IMR-90 (cell line): ENCODE results near the gene FZD7. TPM values are rescaled to one million over a fixed set of nuclear protein-coding genes. Genes with fewer than 3 reads are reported as not detected.

ENCODE experiments used
- ATAC-seq: fragments of 200-7000 bp; cut with Tn5 transposase; 2 replicates; pipeline ENCODE4 v1.9.1; 2020; ENCODE audit warnings: low read depth, mild to moderate bottlenecking, moderate library complexity
- BruUV-seq: library from RNA; stranded (reverse); fragments of 400-500 nt; replicated peaks from 2 replicates; lab custom pipeline; 2021; lab: Mats Ljungman, UMichigan
- CTCF ChIA-PET: fragments of 300-600 bp; formaldehyde crosslinking; extraction: SDS; loops from one replicate; lab custom pipeline; 2021; ENCODE audit warnings: antibody characterized with exemption; lab: Yijun Ruan, JAX
- POLR2A ChIA-PET: fragments of 300-600 bp; sonication (Branson Sonifier 250); formaldehyde crosslinking; loops from one replicate; lab custom pipeline; 2022; ENCODE audit warnings: antibody characterized with exemption; ENCODE audit not compliant: unreplicated experiment; lab: Charles Lee
- DNase-seq: peaks from one replicate; pipeline ENCODE4 v3.0.0; 2013
- H2AFZ ChIP-seq: replicated peaks from 2 replicates; pipeline ENCODE3; 2013; ENCODE audit warnings: low read length, mild to moderate bottlenecking; ENCODE audit not compliant: poor library complexity
- H2AK5ac ChIP-seq: 2 replicates; pipeline ENCODE4 v1.6.1; 2013; ENCODE audit warnings: low read depth, low read length, inconsistent platforms
- H2AK9ac ChIP-seq: replicated peaks from 2 replicates; pipeline ENCODE3; 2013; ENCODE audit warnings: mild to moderate bottlenecking, low read depth, low read length, moderate library complexity; ENCODE audit not compliant: poor library complexity
- H2BK120ac ChIP-seq: 2 replicates; pipeline ENCODE4 v1.6.1; 2013; ENCODE audit warnings: low read depth, low read length, inconsistent platforms
- H2BK15ac ChIP-seq: 3 replicates; pipeline ENCODE4 v1.6.1; 2013; ENCODE audit warnings: low read depth, low read length, inconsistent platforms
- H2BK20ac ChIP-seq: 2 replicates; pipeline ENCODE4 v1.6.1; 2013; ENCODE audit warnings: low read depth, mild to moderate bottlenecking, inconsistent platforms, low read length, moderate library complexity
- H2BK5ac ChIP-seq: 2 replicates; pipeline ENCODE4 v1.6.1; 2013; ENCODE audit warnings: mild to moderate bottlenecking, low read depth, low read length, inconsistent platforms; ENCODE audit not compliant: poor library complexity, severe bottlenecking
- H3K14ac ChIP-seq: replicated peaks from 2 replicates; pipeline ENCODE4 v1.6.1; 2013; ENCODE audit warnings: low read depth, low read length, inconsistent platforms
- H3K18ac ChIP-seq: 2 replicates; pipeline ENCODE4 v1.6.1; 2013; ENCODE audit warnings: low read depth, low read length, control low read depth
- H3K23ac ChIP-seq: 2 replicates; pipeline ENCODE4 v1.6.1; 2013; ENCODE audit warnings: low read depth, low read length, inconsistent platforms
- H3K27ac ChIP-seq: 2 replicates; pipeline ENCODE4 v1.5.1; 2013; ENCODE audit warnings: mild to moderate bottlenecking, control low read depth, low read length; ENCODE audit not compliant: insufficient read depth
- H3K27me3 ChIP-seq: 2 replicates; pipeline ENCODE4 v1.6.1; 2013; ENCODE audit warnings: low read length; ENCODE audit not compliant: control insufficient read depth, insufficient read depth
- H3K36me3 ChIP-seq: 2 replicates; pipeline ENCODE4 v1.6.1; 2013; ENCODE audit warnings: low read length, mixed read lengths; ENCODE audit not compliant: control insufficient read depth, insufficient read depth
- H3K4ac ChIP-seq: 2 replicates; pipeline ENCODE4 v1.6.1; 2013; ENCODE audit warnings: low read depth, low read length, inconsistent platforms
- H3K4me1 ChIP-seq: 2 replicates; pipeline ENCODE4 v1.6.1; 2013; ENCODE audit warnings: low read length, mixed read lengths; ENCODE audit not compliant: control insufficient read depth, insufficient read depth
- H3K4me2 ChIP-seq: 2 replicates; pipeline ENCODE4 v1.6.1; 2013; ENCODE audit warnings: low read depth, mild to moderate bottlenecking, control low read depth, low read length, moderate library complexity
- H3K4me3 ChIP-seq: 2 replicates; pipeline ENCODE4 v1.5.1; 2013; ENCODE audit warnings: low read depth, mild to moderate bottlenecking, control low read depth, low read length, moderate library complexity; ENCODE audit not compliant: insufficient read depth
- H3K56ac ChIP-seq: 2 replicates; pipeline ENCODE4 v1.6.1; 2013; ENCODE audit warnings: low read length, inconsistent platforms; ENCODE audit not compliant: insufficient read depth; ENCODE audit errors: extremely low read depth
- H3K79me1 ChIP-seq, 2 experiments: 2 replicates each; pipeline ENCODE4 v1.6.1; 2013; ENCODE audit warnings: low read length in 2 of 2, inconsistent platforms in 1 of 2, low read depth in 1 of 2
- H3K9ac ChIP-seq: 2 replicates; pipeline ENCODE4 v1.6.1; 2013; ENCODE audit warnings: low read depth, low read length, control low read depth
- H3K9me1 ChIP-seq: 2 replicates; pipeline ENCODE4 v1.6.1; 2013; ENCODE audit warnings: low read length, inconsistent platforms; ENCODE audit not compliant: insufficient read depth
- H3K9me3 ChIP-seq: 2 replicates; pipeline ENCODE4 v1.6.1; 2013; ENCODE audit warnings: low read length; ENCODE audit not compliant: control insufficient read depth, insufficient read depth
- H4K20me1 ChIP-seq: 2 replicates; pipeline ENCODE4 v1.6.1; 2013; ENCODE audit warnings: low read length, inconsistent platforms; ENCODE audit not compliant: insufficient read depth
- H4K5ac ChIP-seq: 2 replicates; pipeline ENCODE4 v1.6.1; 2013; ENCODE audit warnings: mild to moderate bottlenecking, low read depth, low read length, control low read depth
- H4K8ac ChIP-seq, 2 experiments: 2 replicates each; pipeline ENCODE4 v1.6.1; 2013; ENCODE audit warnings: low read depth in 2 of 2, low read length in 2 of 2, control low read depth in 1 of 2, inconsistent platforms in 1 of 2
- H4K91ac ChIP-seq: 2 replicates; pipeline ENCODE4 v1.6.1; 2013; ENCODE audit warnings: low read depth, low read length, inconsistent platforms; ENCODE audit not compliant: insufficient read depth
- BHLHE40 ChIP-seq: fragments of 150-350 bp; IDR thresholded peaks from 2 replicates; pipeline ENCODE4 v1.6.1; 2016; ENCODE audit warnings: mild to moderate bottlenecking, low read depth, low read length
- CEBPB ChIP-seq: IDR thresholded peaks from 2 replicates; pipeline ENCODE4 v1.6.1; 2012; ENCODE audit warnings: low read depth, low read length, improper control_type of control experiment
- CHD1 ChIP-seq: IDR thresholded peaks from 2 replicates; pipeline ENCODE4 v1.6.1; 2012; ENCODE audit warnings: low read depth, low read length, improper control_type of control experiment
- FOS ChIP-seq: fragments of 150-350 bp; IDR thresholded peaks from 2 replicates; pipeline ENCODE4 v1.6.1; 2016; ENCODE audit warnings: low read depth, low read length
- MAZ ChIP-seq: IDR thresholded peaks from 2 replicates; pipeline ENCODE4 v1.6.1; 2012; ENCODE audit warnings: low read depth, mild to moderate bottlenecking, low read length, improper control_type of control experiment, moderate library complexity, borderline replicate concordance
- MXI1 ChIP-seq: IDR thresholded peaks from 2 replicates; pipeline ENCODE4 v1.6.1; 2012; ENCODE audit warnings: low read depth, mild to moderate bottlenecking, low read length, moderate library complexity, borderline replicate concordance
- NFE2L2 ChIP-seq: fragments of 150-350 bp; IDR thresholded peaks from 2 replicates; pipeline ENCODE4 v1.6.1; 2016; ENCODE audit warnings: low read depth, mild to moderate bottlenecking, low read length
- POLR2A ChIP-seq: IDR thresholded peaks from 2 replicates; pipeline ENCODE4 v1.6.1; 2012; ENCODE audit warnings: mild to moderate bottlenecking, low read depth, low read length
- RAD21 ChIP-seq: IDR thresholded peaks from 2 replicates; pipeline ENCODE4 v1.6.1; 2012; ENCODE audit warnings: low read length, improper control_type of control experiment
- RFX5 ChIP-seq: IDR thresholded peaks from 2 replicates; pipeline ENCODE4 v1.8.0; 2012; ENCODE audit warnings: low read depth, mild to moderate bottlenecking, low read length, moderate library complexity
- SMC3 ChIP-seq: fragments of 150-350 bp; IDR thresholded peaks from 2 replicates; pipeline ENCODE4 v1.6.1; 2016; ENCODE audit warnings: low read depth, mild to moderate bottlenecking, antibody characterized with exemption, low read length, moderate library complexity
- WGBS, 2 experiments: methylation state at CpG; one replicate each; pipeline versions ENCODE4 v1.1.5 to v1.1.7; 2013; ENCODE audit warnings: missing lambda C conversion rate in 2 of 2; ENCODE audit not compliant: insufficient read length in 1 of 2; ENCODE audit errors: extremely low coverage in 2 of 2; 5-methylcytosine and 5-hydroxymethylcytosine counted together
- dilution Hi-C: fragments of 300-500 bp; cut with HindIII; formaldehyde crosslinking; loops from one replicate; pipeline ENCODE4 v1.14.3; 2018; ENCODE audit warnings: low sequenced_read_pairs; ENCODE audit not compliant: unreplicated experiment
- in situ Hi-C: fragments of 300-500 bp; cut with MboI; formaldehyde crosslinking; loops from 3 replicates; pipeline ENCODE4 v1.14.3; 2019; ENCODE audit warnings: low sequenced_read_pairs, inconsistent platforms, mixed read lengths
- intact Hi-C: fragments of 100-400 bp; cut with micrococcal nuclease; formaldehyde crosslinking; loops from 2 replicates; pipeline ENCODE4 v1.10.0; 2022
- polyA plus RNA-seq, 3 experiments: library from polyadenylated mRNA; depleted of rRNA; stranded (reverse); fragments of >200 nt; gene quantifications; 2 replicates each; pipeline ENCODE4 v1.2.3, GENCODE V29; 2012; ENCODE audit warnings: low replicate concordance in 1 of 3
- total RNA-seq: library from RNA; depleted of rRNA; stranded (reverse); fragments of >200 nt; gene quantifications from 2 replicates; pipeline ENCODE4 v1.2.3, GENCODE V29; 2012
- TF ChIP-seq, protein P1 (sequence below): conservative IDR thresholded peaks from 2 replicates; pipeline ENCODE4 v1.5.1; 2012; ENCODE audit warnings: mild to moderate bottlenecking, low read depth, low read length, improper control_type of control experiment
- TF ChIP-seq, protein P2 (sequence below): fragments of 150-350 bp; IDR thresholded peaks from 2 replicates; pipeline ENCODE4 v1.6.1; 2016; ENCODE audit warnings: low read depth, mild to moderate bottlenecking, low read length, moderate library complexity, borderline replicate concordance
- TF ChIP-seq, protein P3 (sequence below): fragments of 150-350 bp; IDR thresholded peaks from 2 replicates; pipeline ENCODE4 v1.6.1; 2017; ENCODE audit warnings: mild to moderate bottlenecking, antibody characterized with exemption, low read length, low read depth

Gene FZD7
- total and polyA plus RNA-seq, 2 of the 4 experiments (the other 2 are of a cell fraction): 62.4 to 90.9 TPM

DNA sequence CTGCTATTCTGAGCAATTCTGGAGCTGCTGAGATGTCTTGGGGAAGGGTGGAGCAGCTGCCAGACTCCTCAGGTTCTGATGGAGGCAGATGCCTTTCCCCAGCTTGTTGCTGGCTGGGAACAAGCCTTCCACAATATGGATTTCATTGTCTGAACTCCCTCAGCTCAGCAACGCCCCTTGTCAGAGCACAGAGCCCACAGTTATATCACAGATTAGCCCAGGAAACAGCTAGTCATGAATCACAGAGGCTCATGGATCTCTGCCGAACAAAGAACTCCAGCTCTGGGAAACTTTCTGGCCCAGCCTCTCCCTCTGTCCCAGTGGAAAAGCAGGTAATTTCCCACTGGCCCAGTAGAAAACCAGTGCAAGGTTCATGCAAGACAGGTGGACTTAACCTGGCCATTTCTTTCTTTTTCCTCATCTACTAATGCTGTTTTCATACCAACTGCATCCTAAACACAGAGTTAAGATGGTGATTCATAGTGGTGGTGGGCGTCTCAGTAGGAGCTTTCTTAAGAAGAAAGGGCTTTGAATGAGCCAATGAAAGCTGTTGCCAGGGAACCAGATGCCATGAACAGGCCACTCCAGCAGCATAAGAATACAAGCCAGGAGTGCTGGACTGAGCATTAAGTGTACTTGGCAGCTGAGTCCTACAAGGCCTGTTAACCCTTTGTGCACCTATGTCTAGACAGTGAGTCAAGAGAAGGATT is 30.7 kb downstream of the FZD7 start:
- peaks cover 10% of the 10 kb centered on the region for H3K4me1 ChIP-seq
- H3K9ac ChIP-seq: 0 out of 2 replicates have a peak overlapping the region, but pooled peaks have one; percentile 16
- no peaks in the 10 kb centered on the region for H3K36me3 ChIP-seq
- ATAC-seq (peak; percentile 91), DNase-seq (peak; percentile 94)
- H3K56ac ChIP-seq: peak overlapping the region; percentile 36
- H3K27me3 ChIP-seq: no peaks in the 10 kb centered on the region
- H3K14ac ChIP-seq: peak overlapping the region; percentile 16; the same call in 1 of the 2 replicates
- BruUV-seq: no TSS peak
- peak overlapping the region; percentile 52; the same call in 1 of the 2 replicates for H3K4me2 ChIP-seq
- no peaks in the 10 kb centered on the region for H3K79me1 ChIP-seq
- no peak overlapping the region for H2AK5ac ChIP-seq
- H2AK9ac ChIP-seq: no peak overlapping the region
- H3K23ac ChIP-seq: no peak overlapping the region
- peak overlapping the region; percentile 75 for H2BK120ac ChIP-seq
- H3K4me3 ChIP-seq: no peak overlapping the region
- H4K91ac ChIP-seq: peak overlapping the region; percentile 53
- peak overlapping the region; percentile 18 for H2BK20ac ChIP-seq
- peak overlapping the region; percentile 19; the same call in 1 of the 2 replicates for H4K5ac ChIP-seq
- WGBS, 2 experiments: 0% methylated on average over 2 of the region's 3 CpGs; no CpG with 5 or more reads in 1 of the 2 experiments
- ChIA-PET POLR2A (no interaction called here), CTCF (interaction anchor here (0.6 to 0.7 kb wide), 2 partner anchors 9 to 430 kb away, joined by 3 read pairs; no protein-coding TSS in a partner anchor)
- H3K18ac ChIP-seq: peak overlapping the region; percentile 14; the same call in 1 of the 2 replicates
- peak overlapping the region; percentile 79 for H2AFZ ChIP-seq
- dilution Hi-C loops (no loop called here), intact Hi-C loops (no loop called here), in situ Hi-C loops (no loop called here)
- H4K8ac ChIP-seq: peak overlapping the region; percentile 1 to 75; a peak in 3 of 4 replicates
- H2BK15ac ChIP-seq: peak overlapping the region; percentile 57; the same call in 1 of the 3 replicates
- H2BK5ac ChIP-seq: peak overlapping the region; percentile 45
- peak overlapping the region; percentile 59 for H3K4ac ChIP-seq
- H4K20me1 ChIP-seq: no peaks in the 10 kb centered on the region
- H3K9me3 ChIP-seq: no peaks in the 10 kb centered on the region
- peak overlapping the region; percentile 37 for H3K27ac ChIP-seq
- 0 out of 2 replicates have a peak, but pooled peaks cover 7% of the 10 kb centered on the region for H3K9me1 ChIP-seq
- TF ChIP-seq MAZ (no peak), RAD21 (no peak), RFX5 (peak; percentile 40; the same call in 1 of the 2 replicates), FOS (peak; percentile 36; the same call in 1 of the 2 replicates), NFE2L2 (no peak), POLR2A (no peak), MXI1 (no peak), BHLHE40 (no peak), SMC3 (no peak), CHD1 (no peak), CEBPB (no peak)
- TF ChIP-seq, protein P1, sequence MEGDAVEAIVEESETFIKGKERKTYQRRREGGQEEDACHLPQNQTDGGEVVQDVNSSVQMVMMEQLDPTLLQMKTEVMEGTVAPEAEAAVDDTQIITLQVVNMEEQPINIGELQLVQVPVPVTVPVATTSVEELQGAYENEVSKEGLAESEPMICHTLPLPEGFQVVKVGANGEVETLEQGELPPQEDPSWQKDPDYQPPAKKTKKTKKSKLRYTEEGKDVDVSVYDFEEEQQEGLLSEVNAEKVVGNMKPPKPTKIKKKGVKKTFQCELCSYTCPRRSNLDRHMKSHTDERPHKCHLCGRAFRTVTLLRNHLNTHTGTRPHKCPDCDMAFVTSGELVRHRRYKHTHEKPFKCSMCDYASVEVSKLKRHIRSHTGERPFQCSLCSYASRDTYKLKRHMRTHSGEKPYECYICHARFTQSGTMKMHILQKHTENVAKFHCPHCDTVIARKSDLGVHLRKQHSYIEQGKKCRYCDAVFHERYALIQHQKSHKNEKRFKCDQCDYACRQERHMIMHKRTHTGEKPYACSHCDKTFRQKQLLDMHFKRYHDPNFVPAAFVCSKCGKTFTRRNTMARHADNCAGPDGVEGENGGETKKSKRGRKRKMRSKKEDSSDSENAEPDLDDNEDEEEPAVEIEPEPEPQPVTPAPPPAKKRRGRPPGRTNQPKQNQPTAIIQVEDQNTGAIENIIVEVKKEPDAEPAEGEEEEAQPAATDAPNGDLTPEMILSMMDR: no peak
- TF ChIP-seq, protein P2, sequence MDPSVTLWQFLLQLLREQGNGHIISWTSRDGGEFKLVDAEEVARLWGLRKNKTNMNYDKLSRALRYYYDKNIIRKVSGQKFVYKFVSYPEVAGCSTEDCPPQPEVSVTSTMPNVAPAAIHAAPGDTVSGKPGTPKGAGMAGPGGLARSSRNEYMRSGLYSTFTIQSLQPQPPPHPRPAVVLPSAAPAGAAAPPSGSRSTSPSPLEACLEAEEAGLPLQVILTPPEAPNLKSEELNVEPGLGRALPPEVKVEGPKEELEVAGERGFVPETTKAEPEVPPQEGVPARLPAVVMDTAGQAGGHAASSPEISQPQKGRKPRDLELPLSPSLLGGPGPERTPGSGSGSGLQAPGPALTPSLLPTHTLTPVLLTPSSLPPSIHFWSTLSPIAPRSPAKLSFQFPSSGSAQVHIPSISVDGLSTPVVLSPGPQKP: no peak
- TF ChIP-seq, protein P3, sequence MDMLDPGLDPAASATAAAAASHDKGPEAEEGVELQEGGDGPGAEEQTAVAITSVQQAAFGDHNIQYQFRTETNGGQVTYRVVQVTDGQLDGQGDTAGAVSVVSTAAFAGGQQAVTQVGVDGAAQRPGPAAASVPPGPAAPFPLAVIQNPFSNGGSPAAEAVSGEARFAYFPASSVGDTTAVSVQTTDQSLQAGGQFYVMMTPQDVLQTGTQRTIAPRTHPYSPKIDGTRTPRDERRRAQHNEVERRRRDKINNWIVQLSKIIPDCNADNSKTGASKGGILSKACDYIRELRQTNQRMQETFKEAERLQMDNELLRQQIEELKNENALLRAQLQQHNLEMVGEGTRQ: no peak
